NCI-H345 (cell line): ENCODE results near the gene LUC7L3.

Experiments used
- DNase-seq: peaks from one replicate; lab custom pipeline; 2025; lab: John Stamatoyannopoulos, UW

The LUC7L3 gene

DNA sequence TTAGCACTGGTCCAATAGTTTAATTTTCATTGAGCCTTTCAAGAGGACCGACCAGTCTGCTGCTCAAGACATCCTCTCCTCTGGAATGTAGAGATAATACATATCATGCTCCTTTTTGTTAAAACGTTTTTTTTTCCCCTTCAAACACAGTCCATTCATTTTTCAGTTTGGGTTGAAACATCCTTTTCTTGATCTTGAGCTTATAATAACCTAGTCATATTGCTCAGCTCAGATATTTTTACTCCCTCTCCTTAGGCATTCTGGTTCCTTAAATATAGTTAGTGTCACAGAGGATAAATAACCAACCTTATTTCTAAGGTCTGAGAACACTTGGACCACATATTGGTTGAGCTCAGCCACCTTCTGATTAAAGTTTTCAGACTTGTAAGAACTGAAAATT, 35.1 kb downstream of the LUC7L3 start:
- no peak for DNase-seq

DNA sequence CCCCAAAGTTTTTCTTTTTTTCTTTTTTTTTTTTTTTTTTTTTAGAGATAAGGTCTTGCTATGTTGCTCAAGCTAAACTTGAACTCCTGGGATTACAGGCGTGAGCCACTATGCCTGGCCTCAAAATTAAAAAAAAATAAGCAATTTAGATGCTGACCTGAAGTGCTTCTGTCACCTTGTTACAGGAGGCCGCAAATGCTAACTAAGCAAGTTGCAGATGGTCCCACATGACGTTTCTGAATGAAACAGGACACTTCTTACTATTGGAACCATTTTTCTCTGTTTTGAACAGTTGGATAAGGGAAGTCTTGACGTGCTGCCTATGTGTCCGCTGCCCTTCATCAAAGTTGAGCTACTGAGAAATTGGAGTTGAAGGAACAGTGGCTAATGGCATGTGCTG, 39.1 kb downstream of the LUC7L3 start:
- DNase-seq, result no peak

DNA sequence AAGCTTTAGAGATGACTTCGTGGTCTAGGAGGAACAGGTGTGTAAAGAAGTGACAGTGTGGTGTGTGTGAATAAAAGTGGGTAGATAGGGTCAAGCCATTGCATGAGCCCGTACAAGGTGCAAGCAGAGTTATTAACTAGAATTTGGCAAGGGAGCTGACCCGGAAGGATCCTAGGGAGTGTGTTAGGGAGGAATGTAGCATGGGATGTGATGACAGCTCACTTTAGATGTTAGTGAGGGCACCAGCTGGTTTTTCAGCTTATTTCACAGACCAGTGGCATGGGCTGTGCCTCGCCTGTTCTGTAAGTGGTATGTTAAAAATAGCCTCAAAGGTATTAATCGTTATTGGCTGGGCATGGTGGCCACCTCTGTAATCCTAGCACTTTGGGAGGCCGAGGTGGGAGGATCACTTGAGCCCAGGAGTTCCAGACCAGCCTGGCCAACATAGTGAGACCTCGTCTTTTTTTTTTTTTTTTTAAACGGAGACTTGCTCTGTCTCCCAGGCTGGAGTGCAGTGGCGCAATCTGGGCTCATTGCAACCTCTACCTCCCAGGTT, 39.7 kb downstream of the LUC7L3 start:
- no peak for DNase-seq

DNA sequence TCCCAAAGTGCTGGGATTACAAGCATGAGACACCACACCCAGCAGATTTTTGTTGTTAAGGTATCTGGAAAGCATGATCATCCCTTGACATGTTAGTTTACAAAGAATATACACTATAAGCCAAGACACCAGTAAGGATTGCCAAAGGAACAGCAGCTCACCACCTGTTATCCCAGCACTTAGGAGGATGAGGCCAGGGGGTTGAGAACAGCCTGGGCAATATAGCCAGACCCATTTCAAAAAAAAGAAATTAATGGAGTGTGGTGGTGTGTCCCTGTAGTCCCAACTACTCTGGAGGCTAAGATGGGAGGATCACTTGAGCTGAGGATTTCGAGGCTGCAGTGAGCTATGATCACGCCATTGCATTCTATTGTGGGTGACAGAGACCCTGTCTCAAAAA, 42.8 kb downstream of the LUC7L3 start:
- DNase-seq, result no peak

DNA sequence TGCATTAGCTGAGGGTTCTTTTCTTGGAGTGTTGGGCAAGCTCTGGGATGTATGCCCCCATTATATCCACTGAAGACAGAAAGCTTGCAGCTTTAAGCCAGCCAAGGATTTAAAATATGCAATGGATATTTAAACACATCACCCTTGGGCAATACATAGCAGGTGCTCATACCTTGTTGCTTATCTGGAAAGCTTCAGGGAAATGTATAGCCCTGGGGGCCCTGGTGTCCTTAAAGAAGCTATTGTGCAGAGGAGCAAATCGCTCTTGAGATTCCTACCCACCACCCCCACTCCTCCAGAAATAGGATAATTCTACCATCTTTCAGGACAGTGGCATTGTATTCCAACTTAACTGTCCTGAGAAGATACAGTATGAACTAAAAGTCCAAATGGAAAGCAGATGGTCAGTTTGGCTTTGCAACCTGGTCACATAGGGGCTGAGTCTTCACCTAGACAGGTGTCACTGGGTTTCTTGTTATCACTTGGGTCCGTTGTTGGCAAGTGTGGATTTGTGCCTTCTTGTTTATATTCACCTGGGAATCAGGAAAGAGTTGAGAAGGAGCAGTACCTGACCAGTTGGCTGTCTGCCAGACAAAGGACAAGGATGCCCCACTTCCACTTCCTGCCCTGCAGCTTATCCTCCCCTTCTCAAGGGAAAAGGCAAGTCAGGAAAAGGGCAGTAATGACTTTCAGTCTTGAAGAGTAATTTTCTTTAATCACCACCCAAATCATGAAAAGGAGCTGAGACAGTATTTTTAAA, 44.5 kb downstream of the LUC7L3 start:
- DNase-seq, result peak; percentile 25

DNA sequence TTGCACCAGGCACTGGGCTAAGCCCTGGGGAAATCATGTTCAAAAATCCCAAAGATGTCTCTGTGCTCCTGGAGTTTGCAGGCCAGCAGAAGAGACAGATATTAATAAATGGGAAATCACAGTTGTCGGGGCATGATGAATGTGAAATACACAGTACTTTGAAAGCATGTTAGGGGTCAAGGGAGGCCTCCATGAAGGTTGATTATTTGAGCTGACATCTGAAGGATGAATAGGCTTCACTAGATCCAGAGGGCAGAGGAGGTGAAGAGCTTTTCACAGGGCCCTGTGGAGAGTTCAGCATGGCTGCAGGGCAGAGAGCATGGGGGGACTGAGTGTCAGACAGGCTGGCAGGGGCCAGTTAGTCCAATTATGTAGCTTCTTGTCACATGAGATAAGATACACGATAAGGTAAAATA, 45.3 kb downstream of the LUC7L3 start:
- no peak for DNase-seq

DNA sequence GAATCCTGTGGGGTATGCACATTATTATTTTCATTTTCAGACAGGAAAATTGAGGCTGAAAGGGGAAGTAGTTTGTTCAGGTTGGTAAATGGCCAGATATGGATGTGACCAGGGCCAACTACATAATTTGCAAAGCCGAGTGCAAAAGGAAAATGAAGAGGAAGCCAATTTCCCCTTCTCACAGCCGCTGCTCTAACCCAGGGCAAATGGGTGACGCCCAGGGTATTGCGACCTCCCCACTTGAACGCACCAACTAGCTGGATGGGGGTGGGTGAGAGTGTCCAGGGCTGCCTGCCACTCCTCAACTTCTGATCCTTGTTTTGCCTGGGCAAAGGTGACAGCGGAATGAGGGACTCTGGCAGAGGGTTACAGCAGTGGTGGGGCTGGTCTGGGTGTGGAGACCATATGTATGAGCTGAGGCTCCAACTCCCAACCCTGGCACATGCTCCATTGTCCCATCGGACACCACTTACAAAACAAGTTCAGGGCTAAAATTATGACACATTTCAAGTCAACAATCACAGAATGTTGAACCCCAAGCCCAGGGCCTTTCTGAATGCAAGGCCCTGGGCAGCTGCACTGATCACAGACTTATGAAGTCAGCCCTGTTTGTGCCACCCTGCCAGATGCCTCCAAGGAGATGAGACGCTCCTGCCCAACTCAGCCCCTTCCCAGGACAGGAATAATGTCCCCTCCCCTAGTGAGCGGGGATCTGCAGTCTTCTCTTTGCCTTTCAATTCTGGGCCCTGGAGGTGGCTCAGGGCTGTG, 46.2 kb downstream of the LUC7L3 start:
- DNase-seq, result no peak

DNA sequence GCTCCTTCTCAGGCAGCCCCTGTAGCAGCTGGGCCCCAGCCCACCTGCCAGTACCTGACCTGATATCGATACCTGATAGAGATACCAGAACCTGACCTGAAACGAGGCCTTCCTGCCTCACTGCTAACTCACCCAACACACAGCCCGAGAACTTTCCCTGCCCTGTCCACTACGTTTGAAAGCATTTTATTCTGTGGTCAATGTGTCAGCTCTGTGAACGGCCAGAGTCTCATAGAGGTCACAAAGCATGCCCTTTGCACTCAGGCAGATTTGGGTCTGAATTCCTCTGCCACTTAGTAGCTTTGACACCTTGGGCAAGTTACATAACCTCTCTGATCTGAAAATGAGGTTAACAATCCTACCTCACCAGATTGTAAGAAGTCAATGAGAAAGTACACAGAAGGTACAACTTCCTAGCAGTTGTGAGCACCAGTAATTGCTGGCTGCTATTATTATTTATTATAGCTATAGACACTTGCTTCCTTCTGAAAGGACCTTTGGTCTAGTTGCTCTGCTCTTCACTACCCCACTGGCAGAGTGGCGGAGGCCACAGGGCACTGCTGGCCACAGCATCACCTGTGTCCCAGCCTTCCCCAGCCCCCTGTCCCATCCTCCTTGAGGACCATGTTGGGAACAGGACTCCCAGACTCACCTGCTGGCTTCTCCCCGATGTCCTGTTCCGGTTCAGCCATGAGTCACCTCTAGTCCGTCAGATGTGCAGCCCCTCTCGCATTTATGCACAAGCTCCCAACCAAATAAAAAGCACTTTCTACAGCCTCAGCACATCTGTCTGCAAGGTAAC, 47.0 kb downstream of the LUC7L3 start:
- DNase-seq, result no peak

DNA sequence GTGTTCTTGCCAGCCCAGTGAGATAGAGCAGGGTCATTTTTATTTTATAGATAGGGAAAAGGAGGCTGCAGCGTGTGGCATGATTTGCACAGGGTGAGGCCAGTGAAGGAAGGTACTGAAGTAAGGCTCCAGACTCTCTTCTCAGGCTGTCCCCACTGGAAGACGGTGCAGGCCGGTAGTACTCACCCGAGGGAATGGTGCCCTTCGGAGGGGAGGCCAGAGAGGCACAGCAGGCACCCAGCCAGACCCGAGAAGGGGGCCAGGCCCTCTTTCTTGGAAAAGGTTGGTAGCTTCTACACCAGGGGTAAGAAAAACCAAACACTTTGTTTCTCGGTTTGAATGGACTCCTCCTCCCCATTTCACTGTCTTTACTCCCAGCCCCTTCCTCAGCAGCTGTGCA, 47.6 kb downstream of the LUC7L3 start:
- no peak for DNase-seq

DNA sequence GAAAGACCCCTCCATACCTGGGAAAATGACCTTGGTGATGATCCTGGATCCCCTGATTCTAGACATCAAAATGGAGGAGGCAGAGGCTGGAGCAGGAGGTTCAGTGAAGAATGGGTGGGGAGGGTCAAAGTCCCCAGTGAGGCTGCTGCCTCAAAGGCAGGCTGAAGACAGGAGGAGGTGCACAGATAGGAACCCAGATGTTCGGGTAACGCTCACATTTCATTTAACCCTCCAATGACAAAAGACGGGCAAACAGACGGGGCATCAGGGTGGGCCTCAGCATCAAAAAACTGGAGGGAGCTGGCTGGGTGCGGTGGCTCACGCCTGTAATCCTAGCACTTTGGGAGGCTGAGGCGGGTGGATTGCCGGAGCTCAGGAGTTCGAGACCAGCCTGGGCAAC, 48.0 kb downstream of the LUC7L3 start, which contains the start of gene ANKRD40CL:
ANKRD40CL (minus strand) TSS at position 73 of the 400 bp plus-strand sequence. CDS start 605 bp downstream, outside the sequence.
- DNase-seq, result no peak

DNA sequence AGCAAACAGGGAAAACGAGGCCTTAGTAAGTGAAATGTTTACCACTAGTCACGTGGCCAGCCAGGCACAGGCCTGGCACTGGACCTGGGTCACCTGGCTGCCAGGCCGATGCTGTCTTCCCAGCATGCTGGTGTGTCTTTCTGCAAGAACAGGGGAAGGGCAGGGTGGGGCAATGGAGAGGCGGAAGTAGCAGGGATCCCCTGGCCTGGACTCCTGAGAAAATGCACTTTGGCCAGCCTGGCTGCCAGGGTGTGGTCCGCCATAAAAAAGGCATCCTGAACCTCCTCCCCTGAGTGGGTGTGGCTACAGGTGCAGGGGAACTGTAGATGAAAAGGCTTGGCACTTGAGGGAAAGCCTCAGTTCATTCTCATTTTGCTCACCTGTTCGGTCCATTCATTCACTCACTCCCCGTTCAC, 49.0 kb downstream of the LUC7L3 start:
- DNase-seq, result no peak

DNA sequence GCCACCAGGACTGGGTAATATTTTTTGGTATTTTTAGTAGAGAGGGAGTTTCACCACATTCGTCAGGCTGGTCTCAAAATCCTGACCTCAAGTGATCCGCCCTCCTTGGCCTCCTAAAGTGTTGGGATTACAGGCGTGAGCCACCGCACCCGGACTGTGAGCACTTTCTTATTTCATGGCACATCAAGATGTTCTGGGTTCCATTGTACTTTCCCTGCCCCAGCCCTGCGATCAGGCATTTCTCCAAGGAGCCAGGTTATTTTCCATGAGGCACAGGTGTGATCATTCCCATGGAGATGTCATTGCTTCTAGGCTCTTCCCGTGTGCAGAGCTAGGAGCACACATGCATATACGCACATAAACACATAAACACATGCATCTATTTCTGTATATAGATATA, 50.5 kb downstream of the LUC7L3 start:
- no peak for DNase-seq

DNA sequence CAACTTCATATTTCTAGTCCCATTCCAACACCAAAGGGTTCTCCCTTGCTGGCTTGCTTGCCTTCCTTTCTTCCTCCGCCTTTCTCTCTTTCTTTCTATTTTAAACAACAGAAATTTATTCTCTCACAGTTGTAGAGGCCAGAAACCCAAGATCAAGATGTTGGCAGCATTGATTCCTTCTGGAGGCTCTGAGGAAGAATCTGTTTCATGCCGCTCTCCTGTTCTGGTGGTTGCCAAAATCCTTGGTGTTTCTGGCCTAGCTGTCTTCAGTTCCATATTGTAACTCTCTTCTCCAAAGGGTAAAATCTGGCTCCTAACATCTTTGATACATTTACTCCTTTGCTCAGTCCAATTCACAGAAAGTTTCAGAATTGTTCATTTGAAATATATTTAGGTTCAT, 50.9 kb downstream of the LUC7L3 start:
- no peak for DNase-seq

DNA sequence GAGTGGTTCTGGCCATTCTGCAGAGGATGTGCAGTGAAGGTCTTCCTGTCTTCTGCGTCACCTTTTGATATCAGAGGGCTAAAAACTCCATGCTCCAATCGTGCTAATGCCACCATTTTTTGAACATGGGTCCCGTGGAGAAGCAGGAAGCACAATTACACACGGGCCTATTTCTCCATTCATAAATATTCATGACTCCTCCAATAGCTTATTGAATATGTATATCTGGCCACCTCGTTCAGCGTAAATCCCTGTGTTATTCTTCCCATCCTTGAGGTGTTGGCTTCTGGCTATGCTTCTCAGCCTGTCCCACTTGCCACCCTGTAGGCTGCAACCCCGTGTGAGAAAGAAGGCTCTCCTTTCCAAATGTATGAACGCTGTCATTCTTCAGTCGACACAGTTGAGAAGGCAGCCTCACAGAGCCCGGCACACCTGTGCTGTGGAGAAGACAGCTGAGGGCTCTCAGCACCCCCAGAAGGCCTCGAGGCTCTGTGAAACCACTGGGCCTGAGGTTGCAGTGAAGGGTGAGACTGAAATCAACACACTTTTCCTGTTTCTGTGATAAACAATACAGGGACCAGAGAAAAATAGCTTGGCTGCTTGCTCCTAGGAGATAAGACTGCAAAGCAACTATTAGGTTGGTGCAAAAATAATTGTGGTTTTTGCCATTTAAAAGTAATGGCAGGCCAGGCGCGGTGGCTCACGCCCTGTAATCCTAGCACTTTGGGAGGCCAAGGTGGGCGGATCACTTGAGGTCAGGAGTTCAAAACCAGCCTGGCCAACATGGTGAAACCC, 52.8 kb downstream of the LUC7L3 start:
- DNase-seq, result no peak

DNA sequence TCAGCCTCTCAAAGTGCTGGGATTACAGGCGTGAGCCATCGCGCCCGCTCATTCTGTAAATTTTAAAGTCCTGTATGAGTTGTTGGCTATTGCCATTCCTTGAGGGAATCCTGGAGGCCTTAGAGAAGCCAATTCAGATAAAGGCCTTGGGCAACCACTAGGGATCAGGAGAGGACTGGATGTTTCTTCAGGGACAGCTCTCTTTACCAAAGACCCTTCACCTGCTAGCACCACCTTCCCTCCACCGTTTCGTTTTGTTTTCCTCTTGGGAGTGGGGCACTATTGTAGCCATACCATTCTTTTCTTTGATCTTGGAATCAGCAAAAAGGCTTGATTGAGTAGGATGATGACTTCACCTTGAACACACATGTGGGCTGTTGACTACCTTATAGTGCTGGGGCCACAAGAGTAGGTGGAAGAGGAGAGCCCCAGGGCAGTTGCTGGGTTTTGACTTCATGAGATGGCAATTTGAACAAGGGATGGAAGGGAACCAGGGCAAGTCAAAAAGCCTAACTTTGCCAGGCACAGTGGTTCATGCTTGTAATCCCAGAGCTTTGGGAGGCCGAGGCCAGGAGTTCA, 54.9 kb downstream of the LUC7L3 start:
- DNase-seq, result no peak

DNA sequence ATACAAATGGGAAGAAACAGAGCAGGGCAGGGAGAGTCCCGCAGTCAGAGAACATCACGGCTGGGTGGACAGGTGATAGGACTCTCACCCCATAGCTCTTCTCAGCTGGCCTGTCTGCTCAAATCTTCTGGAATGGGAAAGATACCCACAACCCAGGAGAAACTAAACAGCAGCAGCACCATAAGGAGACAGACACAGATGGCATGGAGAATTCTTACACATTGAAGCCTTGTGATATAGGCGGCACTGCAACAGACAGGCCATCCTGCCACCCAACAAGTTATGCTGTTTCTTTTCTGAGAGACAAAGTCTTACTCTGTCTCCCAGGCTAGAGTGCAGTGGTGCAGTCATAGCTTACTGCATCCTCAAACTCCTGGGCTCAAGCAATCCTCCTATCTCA, 56.5 kb downstream of the LUC7L3 start:
- no peak for DNase-seq

DNA sequence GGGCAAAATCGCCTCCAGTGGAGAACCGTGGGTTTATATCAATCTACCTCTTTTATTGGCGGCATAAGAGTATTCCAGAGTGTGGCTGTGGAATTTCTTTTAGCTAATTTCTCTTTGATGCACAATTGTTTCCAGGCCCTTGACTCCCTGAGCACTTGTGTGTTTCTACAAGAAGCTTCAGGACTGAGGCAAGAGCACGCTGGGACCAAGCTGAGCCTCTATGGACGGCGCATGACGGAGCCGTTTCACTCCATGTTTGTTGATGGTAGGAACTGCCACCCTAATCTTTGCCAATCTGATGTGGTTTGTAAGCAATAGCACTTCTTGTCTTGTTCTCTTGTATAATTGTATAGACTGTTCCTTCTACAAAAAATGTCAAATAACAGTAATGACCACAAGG, 59.1 kb downstream of the LUC7L3 start:
- no peak for DNase-seq

DNA sequence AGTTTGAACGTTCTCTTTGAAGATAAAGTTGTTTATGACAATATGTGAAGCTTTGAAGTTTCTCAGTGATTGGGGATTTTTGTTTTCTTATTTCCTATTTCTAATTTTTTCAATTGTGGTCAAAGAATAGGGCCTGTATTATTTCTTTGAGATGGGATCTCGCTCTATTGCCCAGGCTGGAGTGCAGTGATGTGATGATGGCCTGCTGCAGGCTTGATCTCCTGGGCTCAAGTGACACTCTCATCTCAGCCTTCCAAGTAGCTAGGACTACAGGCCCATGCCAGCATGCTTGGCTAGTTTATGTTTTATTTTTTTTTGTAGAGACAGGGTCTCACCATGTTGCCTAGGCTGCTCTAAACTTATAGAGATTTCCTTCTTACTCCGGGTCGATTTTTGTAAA, 59.6 kb downstream of the LUC7L3 start:
- DNase-seq, result no peak

DNA sequence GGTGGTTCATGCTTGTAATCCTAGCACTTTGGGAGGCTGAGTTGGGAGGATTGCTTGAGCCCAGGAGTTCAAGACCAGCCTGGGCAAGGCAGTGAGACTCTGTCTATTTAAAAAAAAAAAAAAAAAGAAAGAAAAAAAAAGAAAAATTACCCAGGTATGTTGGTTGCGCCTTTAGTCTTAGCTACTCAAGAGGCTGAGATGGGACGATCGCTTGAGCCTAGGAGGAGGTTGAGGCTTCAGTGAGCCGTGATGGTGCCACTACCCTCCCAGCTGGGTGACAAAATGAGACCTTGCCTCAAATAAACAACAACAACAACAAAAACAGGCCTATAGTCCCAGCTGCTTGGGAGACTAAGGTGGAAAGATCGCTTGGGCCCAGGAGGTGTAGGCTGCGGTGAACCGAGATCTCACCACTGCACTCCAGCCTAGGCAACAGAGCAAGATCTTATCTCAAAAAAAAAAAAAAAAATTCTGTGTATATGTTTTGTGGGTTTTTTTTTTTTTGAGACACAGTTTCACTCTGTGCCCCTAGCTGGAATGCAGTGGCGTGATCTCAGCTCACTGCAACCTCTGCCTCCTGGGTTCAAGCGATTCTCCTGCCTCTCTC, 60.4 kb downstream of the LUC7L3 start:
- DNase-seq, result no peak

DNA sequence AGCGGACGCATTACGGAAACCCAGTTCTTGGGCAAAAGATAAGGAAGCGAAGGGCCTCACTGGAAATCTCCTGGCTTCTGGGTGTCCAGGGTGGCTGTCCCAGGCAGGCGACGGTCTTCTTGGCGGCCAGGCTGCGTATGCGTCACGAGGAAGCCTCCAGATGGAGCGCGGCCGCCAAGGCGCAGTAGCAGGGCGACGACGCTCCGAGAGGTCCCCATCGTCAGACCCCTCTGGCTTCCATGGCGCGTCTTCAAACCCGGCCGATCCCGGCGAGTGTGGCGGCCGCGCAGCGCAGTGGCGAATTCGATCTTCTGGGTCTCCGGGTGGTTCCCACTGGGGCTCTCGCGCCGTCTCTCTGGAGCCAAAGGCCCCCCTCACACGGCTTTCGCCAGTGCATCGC, 61.8 kb downstream of the LUC7L3 start:
- DNase-seq, result no peak

DNA sequence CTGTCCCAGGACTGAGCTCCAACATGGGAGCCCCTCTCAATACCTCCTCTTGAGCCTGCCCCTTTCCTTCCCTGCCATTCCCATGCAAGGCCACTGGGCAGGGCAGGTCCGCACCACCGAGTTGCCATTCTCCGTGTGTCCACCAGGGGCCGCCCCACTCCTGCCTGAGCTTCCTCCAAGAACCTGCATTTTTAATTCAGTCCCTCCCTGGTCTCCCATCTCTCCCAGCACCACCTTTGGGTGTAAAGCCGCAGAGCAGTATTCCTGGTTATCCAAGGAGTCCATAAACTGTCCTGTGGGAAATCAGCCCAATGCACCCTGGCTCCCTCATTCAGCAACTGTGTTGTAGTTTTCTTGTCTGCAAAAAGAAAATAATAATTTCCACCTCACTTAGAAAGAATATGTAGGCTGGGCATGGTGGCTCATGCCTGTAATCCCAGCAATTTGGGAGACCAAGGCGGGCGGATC, 63.8 kb downstream of the LUC7L3 start:
- peak; percentile 85 for DNase-seq
